Medulla oblongata (tissue), 1 donor: ENCODE results near the gene NDUFC2.
"Not testable (repeated sequence)": the region's sequence is repeated elsewhere in the genome, so short reads cannot be mapped to it uniquely, and the experiment has no call there.

Experiments
- DNase-seq: peaks from one replicate; pipeline ENCODE4 v3.0.0-alpha.2; 2015; ENCODE audit errors: extremely low spot score

Gene NDUFC2

DNA sequence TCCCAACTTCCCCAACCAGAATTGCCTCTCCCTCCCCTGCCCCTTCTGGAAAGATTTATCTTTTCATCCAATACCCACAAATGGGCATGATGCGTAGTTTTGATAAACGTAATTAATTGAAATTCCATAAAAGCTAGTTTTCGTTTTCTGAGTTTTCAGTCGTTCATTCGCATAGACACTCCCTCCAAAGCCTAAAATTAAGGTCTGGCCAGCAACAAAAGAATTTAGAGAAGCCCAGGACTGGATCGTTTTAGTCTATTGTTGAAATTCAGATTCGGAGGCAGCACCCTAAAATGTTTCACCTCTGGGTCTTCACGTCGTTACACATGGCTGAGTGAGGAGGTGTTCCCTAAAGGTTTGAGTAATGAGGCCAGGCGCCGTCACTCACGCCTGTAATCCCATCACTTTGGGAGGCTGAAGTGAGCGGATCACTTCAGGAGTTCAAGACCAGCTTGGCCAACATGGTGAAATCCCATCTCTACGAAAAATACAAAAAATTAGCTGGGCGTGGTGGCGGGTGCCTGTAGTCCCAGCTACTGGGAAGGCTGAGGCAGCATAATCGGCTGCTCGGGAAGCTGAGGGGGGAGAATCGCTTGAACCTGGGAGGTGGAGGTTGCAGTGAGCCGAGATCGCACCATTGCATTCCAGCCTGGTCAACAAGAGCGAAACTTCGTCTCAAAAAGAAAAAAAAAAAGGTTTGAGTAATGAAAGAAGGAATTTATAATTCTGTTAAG lies 589 bp upstream of the NDUFC2 start:
- no peak for DNase-seq

DNA sequence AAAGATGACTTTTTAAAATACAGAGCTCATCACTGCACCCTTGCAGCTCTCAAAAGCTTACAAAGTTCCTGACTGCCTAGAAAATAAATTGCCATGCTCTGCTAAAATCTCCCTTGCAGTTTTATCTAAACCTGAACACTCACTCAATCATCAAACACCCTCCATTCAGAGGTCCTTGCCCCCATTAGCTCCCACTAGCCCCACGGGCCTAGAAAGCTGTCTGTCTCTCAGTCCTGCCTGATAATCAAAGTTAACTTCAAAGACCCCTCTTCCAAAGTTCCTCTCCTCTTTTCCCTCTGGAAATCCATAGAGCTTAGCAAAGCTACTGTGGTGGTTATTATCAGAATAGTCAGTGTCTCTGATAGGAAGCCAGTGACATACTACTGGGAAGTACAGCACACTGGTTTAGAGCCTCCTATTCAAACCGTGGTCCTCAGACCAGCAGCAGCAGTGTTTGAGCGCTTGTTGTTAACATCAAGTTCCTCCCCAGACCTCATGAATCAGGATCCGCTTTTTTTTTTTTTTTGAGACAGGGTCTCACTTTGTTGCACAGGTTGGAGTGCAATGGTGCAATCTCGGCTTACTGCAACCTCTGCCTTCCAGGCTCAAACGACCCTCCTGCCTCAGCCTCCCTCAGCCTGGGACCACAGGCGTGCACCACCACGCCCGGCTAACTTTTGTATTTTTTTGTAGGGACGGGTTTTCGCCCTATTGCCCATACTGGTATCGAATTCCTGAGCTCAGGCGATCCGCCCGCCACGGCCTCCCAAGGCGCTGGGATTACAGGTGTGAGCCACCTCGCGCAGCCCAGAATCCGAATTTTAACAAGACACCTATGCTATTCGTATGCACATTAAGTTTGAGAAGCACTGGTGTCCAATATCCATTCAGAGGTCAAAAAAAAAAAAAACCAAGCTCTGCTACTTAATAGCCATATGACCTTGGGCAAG lies 1.2 kb downstream of the NDUFC2 start:
- DNase-seq: no peak

DNA sequence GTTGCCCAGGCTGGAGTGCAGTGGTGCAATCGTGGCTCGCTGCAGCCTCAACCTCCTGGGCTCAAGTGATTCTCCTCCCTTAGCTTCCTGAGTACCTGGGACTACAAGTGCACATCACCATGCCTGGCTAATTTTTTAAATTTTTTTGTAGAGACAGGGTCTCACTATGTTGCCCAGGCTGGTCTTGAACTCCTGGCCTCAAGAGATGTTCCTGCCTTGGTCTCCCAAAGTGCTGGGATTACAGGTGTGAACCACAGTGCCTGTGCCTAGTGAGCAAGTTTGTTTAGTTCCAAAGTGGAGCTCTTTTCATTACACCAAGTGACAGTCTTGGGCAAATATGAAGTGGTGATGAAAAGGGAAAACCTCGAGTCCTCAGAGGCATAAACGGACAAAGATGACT lies 2.1 kb downstream of the NDUFC2 start:
- not testable (repeated sequence) for DNase-seq

DNA sequence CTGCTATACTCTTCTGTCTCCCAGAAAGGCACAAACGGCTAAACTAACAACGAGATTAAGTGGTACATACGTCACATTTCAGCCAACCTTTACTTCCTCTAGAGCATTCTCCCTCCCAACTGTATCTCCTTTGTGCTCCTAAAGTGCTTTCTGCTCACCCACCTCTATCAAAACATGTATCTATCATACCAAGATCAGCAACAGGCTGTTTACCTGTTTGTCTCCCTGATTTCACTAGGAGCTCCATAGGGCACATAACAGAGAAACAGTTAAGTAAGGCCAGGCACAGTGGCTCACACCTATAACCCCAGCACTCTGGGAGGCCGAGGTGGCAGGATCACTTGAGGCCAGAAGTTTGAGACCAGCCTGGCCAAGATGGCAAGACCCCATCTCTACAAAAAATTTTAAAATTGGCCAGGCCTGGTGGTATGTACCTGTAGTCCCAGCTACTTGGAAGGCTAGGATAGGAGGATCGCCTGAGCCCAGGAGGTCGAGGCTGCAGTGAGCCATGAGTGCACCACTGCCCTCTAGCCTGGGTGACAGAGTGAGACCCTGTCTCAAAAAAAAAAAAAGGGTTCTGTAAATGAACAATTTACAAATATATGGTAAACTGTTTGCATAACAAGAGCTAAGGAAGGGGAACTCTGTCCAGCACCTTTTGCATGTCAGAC lies 2.8 kb downstream of the NDUFC2 start:
- DNase-seq: no peak

DNA sequence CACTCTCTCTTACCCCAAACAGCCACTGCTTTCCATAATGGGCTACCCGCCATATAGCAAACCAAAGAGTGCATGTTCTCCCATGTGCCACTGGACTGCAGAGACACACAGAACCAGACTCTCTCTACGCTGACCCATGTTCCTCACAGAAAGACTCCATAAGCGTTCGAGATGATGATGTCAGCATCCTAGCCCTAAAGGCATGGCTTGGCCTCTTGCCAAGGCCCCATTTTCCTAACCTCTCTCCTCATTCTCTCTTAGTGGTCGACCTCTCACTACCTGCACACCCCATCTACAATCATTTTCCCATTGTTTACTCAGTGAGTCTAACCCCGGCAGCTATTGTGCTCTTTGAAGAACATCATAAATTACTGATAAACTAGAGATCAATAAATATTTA lies 4.9 kb downstream of the NDUFC2 start:
- DNase-seq: no peak

DNA sequence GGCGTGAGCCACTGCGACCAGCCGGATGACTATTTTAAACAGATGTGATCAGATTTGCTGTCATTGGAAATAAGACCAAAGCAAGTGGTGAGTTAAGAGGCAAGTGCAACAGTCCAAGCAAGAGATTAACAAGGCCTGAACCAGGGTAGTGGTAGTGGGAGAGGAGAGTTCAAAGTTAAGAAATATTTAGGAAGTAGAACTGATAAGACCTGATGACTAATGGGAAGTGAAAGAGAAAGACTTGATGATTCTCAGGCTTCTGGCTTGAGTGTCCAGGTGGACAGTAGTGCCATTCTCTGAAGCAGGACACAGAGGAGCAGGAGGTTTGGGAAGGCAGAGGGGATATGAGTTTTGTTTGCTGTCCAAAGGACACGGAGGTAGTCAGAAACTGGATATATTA lies 7.2 kb downstream of the NDUFC2 start:
- DNase-seq: no peak

DNA sequence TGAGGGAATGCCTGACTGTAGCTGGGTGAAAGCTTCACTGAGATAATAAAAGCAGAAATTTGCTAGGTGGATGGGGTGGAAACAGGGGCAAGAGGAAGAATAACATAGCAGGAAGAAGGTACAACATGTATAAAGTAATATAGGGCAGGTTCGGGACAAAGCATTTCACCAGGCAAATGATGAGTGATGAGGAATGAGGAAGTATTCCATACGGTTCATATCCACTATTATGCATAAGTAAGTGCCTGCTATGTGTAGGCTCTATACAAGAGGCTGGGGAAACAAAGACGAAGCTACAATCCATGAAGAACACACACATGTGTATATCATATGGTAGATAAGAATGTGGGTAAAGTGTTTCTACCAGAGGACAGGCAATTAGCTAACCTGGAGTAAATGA lies 7.9 kb downstream of the NDUFC2 start:
- DNase-seq: no peak

DNA sequence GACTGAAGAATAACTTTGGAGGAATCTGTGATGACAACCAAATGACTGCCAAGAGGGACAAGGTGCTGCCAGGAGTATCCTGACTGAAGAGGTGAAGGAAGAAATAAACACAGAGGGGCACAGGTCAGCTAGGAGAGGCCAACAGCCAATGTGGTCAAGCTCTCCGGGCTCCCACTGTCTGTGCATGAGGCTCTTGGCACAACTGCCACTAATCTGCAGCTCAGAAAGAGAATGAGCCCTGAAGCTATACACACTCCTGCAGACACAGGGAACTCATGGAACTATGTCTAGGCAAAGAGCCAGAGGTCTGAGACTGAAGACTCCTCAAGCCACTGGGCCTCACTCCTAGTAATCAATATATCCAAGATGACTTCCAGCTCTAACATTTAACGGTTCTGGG lies 9.0 kb downstream of the NDUFC2 start:
- no peak for DNase-seq

DNA sequence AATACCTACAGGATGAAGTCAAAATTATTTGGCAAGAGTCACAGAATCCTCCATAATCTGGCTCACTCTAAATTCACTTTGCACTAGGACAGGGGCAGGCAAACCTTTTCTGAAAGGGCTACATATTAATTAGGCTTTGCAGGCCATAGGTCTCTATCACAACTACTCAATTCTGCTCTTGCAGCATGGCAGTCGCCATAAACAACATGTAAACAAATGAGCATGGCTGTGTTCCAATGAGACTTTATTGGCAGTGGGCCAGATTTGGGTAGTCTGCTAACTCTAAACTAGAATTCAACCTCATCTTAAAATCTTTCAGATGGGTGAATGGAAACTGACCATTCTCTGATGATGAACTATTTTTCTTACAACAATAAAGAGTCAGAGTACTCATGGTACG lies 10.2 kb downstream of the NDUFC2 start:
- no peak for DNase-seq

DNA sequence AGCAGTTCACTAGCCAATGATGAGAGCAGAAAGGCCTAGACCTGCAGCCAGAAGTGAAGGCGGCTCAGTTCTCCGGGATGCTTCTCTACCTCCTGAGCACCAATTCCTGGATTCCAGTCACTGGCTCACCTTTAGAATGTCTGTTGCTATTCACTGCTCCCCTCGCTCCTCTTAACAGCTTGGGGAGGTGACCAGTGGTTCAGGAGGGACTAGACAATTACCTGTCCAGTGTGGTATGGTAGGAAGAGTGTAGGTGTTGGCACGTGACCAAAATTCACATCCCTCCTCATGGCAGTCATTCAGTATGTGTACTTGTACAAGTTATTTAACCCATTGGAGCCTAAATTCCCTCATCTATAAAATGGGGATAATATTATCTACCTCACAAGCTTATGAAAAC lies 12.0 kb downstream of the NDUFC2 start:
- DNase-seq: no peak

DNA sequence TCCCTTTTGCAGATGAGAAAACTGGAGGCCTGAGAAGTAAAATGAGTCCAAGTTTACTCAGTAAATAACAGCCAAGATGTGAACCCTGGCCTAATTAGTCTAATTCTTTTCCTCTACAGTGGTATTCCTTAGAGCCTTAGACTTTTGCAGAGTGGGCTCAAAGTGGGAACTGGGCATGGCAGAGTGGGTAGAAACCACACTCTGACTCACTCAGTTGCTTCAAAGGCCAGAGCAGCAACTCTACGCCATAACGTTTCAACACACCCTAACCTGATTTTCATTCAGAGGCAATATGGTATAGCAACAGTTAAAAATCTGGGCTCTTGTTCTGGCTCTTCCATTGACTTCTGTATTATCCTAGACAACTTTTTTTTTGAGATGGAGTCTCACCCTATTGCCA lies 13.2 kb downstream of the NDUFC2 start:
- no peak for DNase-seq

DNA sequence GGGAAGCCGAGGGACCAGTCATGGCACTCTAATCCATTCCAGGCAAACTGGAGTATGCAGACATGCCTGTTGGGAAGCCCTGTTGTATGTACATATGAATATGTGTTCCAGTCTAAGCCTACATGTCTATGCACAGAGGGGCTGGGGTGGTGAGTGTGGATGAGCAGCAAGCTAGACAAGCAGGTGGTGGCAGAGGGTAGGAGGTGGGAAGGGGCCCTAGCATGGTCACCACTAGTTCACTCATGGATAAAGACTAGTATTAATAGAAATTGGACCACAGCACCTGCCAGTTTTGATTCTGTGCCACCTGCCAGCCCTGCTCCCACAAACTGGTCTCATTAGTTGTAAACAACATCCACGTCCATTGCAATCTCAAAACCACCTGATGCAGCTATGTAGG lies 14.5 kb downstream of the NDUFC2 start:
- DNase-seq: no peak

DNA sequence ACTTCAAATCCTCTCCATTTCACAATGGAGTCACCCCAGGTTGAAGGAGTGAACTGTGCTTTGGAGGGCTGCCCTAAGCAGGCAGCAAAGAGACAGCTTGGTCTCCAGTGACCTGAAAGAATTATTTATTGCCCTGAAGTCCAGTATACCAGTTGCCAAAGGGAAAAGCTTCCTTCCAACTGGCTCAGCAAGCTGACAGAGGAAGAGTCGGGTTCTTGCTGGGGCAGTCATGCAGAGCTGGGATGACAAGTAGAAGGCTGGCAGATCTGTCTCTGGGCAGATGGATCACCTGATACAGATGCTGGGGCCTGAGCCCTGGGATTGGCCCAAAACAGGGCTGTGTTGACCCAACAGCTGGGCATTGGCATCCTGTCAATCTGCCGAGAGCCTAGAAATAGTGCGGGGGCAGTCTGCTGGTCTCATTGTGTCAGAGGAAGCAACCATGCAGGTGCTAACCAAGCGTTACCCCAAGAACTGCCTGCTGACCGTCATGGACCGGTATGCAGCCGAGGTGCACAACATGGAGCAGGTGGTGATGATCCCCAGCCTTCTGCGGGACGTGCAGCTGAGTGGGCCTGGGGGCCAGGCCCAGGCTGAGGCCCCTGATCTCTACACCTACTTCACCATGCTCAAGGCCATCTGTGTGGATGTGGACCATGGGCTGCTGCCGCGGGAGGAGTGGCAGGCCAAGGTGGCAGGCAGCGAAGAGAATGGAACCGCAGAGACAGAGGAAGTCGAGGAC lies 16.1 kb downstream of the NDUFC2 start, which contains the start of gene THRSP:
TSS of gene THRSP (plus strand) at position 422 of the 742 bp plus-strand sequence. CDS start at position 443, 21 bp downstream.
- DNase-seq: peak; percentile 58

DNA sequence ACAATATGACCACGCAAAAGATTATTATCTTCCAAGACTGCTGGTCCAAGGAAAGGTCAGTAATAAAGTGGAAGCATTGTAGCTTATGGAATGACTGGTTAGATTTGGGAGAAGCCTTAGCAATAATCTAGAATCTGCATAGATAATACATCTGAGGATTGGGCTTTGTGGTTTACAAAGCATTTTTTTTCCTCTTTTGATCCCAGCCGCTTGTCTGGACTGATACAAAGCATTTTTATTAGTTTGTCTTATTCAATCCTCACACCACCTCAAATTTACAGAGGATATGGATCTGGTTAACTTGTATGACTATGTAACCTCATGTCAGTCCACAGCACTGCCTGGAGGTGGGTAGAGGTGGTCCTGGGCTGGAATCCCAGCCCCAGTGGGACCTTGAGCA lies 17.0 kb downstream of the NDUFC2 start:
- DNase-seq: no peak

DNA sequence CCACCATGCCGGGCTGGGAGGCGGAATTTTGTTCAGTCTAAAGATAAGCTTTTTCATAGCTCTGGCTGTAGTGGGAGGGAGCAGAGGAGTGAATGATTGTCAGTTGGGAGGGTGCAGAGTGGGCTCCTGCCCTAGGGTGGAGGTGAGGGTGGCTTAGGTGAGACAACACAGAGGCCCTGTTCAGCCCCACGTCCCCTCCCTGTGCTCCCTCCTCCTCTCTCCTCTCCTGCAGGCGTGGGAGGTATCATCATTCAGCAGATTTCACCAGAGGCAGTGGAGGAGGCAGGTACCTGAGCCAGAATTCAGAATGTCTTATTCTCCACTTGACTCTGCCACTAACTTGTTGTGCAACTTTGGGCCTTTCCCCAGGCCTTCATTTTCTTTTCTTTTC lies 17.7 kb downstream of the NDUFC2 start:
- DNase-seq: no peak

DNA sequence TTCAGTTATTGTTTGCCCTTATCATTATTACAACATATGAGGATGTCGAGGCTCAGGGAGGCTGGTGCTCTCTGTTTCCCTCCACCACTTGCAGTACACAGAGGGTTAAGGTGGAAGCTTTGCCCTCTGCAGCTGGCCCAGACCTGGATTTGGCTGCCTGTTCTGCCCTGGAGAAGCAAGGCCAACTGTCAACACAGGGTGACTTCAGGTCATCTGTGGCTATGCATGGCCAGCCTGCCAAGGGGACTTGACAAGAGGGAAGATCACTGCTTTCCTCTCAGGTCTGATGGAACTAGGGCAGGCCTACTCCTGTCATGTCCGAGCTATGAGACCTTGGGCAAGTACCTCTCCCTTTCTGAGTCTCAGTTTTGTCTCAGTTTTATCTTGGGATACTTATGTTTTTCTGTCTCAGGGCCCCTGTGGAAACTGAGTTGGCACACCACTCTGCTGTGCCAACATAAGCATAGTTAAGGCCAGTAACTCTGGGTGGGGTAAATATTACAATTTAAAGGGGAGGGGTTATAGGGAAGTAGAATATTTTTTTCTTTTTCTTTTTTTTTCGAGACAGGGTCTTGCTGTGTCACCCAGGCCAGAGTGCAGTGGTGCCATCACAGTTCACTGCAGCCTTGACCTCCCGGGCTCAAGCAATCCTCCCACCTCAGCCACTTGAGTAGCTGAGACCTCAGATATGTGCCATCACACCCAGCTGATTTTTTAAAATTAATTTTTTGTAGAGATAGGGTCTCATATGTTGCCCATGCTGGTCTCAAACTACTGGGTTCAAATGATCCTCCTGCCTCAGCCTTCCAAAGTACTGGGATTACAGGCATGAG lies 18.4 kb downstream of the NDUFC2 start:
- no peak for DNase-seq

DNA sequence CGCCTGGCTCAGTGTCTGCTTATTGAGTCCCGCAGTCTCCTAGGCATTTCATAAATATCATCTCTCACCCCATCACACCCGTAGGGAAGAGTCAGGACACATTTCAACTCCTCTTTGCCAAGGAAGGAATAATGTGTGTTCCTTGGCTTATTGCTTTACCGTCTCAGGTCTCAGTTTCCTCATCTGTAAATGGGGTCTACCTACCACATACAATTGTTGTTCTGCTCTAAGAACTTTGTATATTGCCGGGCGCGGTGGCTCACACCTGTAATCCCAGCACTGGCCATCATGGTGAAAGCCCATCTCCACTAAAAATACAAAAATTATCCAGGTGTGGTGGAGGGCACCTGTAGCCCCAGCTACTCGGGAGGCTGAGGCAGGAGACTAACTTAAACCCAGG lies 19.1 kb downstream of the NDUFC2 start:
- DNase-seq: no peak

DNA sequence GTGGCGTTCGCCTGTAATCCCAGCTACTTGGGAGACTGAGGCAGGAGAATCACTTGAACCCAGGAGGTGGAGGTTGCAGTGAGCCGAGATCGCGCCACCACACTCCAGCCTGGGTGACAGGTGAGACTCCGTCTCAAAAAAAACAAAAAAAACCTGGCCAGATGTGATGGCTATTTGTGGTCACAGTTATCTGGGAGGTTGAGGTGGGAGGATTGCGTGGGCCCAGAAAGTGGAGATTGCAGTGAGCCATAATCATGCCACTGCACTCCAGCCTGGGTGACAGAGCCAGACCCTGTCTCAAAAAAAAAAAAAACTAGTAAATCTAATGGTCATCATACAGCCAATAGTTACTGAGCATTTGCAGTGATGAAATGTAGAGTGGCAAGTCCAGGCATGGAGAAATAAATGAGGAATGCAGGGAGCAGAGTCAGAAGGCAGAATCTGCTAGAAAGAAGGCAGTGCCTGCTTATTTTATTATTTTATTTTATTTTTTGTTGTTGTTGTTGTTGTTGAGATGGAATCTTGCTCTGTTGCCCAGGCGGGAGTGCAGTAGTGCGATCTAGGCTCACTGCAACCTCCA lies 19.8 kb downstream of the NDUFC2 start:
- not testable (repeated sequence) for DNase-seq

DNA sequence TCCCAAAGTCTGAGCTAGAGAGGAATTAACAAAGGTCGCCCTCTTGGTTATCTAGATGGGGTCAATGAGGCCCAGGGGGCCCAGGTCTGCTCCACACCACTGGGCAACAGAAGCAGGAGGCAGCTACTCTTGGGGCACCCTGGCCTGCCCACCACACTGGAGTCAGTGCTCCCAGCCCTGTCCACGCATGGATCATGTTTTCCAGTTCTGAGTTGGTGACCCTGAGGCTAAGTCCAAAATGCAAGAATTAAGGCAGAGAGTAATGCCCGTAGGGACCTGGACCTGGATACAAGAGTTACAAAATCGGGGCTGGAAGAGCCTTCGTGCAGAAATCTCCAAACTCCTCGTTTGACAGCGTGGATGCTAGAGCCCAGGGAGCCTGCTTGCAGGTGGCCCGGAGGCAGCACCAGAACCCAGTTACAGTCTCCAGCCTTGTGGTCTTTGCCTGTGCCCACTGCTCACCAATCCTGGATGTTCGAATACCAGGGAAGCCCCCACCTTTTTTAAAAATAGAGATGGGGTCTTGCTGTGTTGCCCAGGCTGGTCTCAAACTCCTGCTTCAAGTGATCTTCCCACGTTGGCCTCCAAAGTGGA lies 22.1 kb downstream of the NDUFC2 start:
- no peak for DNase-seq

DNA sequence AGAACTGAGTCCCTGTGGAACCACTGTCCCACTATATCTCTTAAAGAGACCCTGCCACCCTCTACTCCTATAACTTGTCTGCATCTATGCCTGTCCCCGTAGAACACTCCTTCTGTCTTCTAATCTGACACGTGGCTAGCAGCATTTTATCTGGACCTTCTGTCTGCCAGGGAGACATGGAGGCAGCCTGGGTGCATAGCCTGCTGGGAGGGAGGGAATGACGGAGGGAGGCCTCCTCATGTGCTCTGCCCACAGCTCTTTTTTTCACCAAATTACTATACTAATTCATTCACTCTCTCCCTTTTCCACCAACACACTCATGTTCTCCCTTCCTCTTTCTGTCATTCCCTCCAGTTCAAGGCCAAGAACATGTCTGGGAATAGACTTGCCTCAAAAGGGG lies 23.6 kb downstream of the NDUFC2 start:
- DNase-seq: no peak
